HEK293 (cell line): Measurements from ENCODE around the gene CHN1.

Experiments used
- CTCF ChIA-PET: fragments of 350-600 bp; formaldehyde crosslinking; extraction: SDS; loops from one replicate; lab custom pipeline; 2021; ENCODE audit warnings: antibody characterized with exemption; lab: Yijun Ruan, JAX
- POLR2A ChIA-PET: fragments of 300-600 bp; formaldehyde crosslinking; extraction: SDS; loops from one replicate; lab custom pipeline; 2020; ENCODE audit warnings: antibody characterized with exemption, inconsistent platforms; lab: Yijun Ruan, JAX
- H3K27ac ChIP-seq: fragments of 200-500 bp; sonication (Bioruptor generic); 2 replicates; pipeline ENCODE4 v1.5.1; 2014; ENCODE audit warnings: low read depth, low read length, control low read depth, inconsistent platforms; ENCODE audit errors: extremely low read depth
- H3K36me3 ChIP-seq, 2 experiments: fragments of 200-500 bp in 1 of 2; sonication (Bioruptor generic) in 1 of 2; 1 replicate in 1 of 2; 2 replicates in 1 of 2; pipeline ENCODE4 v1.5.1; 2014 to 2017; ENCODE audit warnings: inconsistent platforms in 2 of 2, low read length in 2 of 2; ENCODE audit not compliant: control insufficient read depth in 2 of 2, insufficient read depth in 1 of 2
- H3K4me1 ChIP-seq: fragments of 200-500 bp; sonication (Bioruptor generic); 2 replicates; pipeline ENCODE4 v1.5.1; 2014; ENCODE audit warnings: mild to moderate bottlenecking, low read length, inconsistent platforms; ENCODE audit not compliant: control insufficient read depth, insufficient read depth
- H3K4me3 ChIP-seq: 2 replicates; pipeline ENCODE4 v1.5.1; 2011; ENCODE audit warnings: low read depth, mild to moderate bottlenecking, control low read depth, low read length, moderate library complexity
- H3K9me3 ChIP-seq: fragments of 200-500 bp; sonication (Bioruptor generic); 2 replicates; pipeline ENCODE4 v1.5.1; 2014; ENCODE audit warnings: low read depth, low read length, inconsistent platforms; ENCODE audit not compliant: control insufficient read depth, insufficient read depth
- KLF9 ChIP-seq: fragments of 450-650 bp; formaldehyde crosslinking; IDR thresholded peaks from 2 replicates; pipeline ENCODE4 v1.5.1; 2016; ENCODE audit warnings: missing biosample characterization, missing genetic modification characterization, low read depth
- OSR2 ChIP-seq: fragments of 450-650 bp; formaldehyde crosslinking; IDR thresholded peaks from 2 replicates; pipeline ENCODE4 v1.5.1; 2016; ENCODE audit warnings: missing biosample characterization, missing genetic modification characterization
- PRDM1 ChIP-seq: fragments of 450-650 bp; formaldehyde crosslinking; IDR thresholded peaks from 2 replicates; pipeline ENCODE4; 2016; ENCODE audit warnings: missing biosample characterization, missing genetic modification characterization
- TRIM28 ChIP-seq: IDR thresholded peaks from 2 replicates; pipeline ENCODE4 v1.6.1; 2011; ENCODE audit warnings: low read length, control low read depth, borderline replicate concordance
- ZNF146 ChIP-seq: fragments of 450-650 bp; formaldehyde crosslinking; IDR thresholded peaks from 2 replicates; pipeline ENCODE4 v1.5.1; 2016; ENCODE audit warnings: missing biosample characterization, missing genetic modification characterization
- ZNF184 ChIP-seq: fragments of 450-650 bp; IDR thresholded peaks from 2 replicates; pipeline ENCODE4 v1.5.1; 2018; ENCODE audit warnings: missing biosample characterization, mild to moderate bottlenecking, missing genetic modification characterization
- ZNF24 ChIP-seq: fragments of 450-650 bp; formaldehyde crosslinking; IDR thresholded peaks from 2 replicates; pipeline ENCODE4 v1.5.1; 2016; ENCODE audit warnings: missing biosample characterization, missing genetic modification characterization
- ZNF302 ChIP-seq: fragments of 450-650 bp; formaldehyde crosslinking; IDR thresholded peaks from 2 replicates; pipeline ENCODE4 v1.5.1; 2016; ENCODE audit warnings: missing biosample characterization, missing genetic modification characterization, low read depth
- ZNF341 ChIP-seq: fragments of 450-650 bp; formaldehyde crosslinking; IDR thresholded peaks from 2 replicates; pipeline ENCODE4; 2016; ENCODE audit warnings: low read depth, missing biosample characterization, missing genetic modification characterization
- ZNF624 ChIP-seq: fragments of 450-650 bp; formaldehyde crosslinking; IDR thresholded peaks from 2 replicates; pipeline ENCODE4 v1.5.1; 2017; ENCODE audit warnings: missing biosample characterization, missing genetic modification characterization
- ZNF654 ChIP-seq: fragments of 450-650 bp; formaldehyde crosslinking; IDR thresholded peaks from 2 replicates; pipeline ENCODE4 v1.5.1; 2016; ENCODE audit warnings: low read depth, missing biosample characterization, missing genetic modification characterization
- ZNF670 ChIP-seq: fragments of 450-650 bp; formaldehyde crosslinking; IDR thresholded peaks from 2 replicates; pipeline ENCODE4 v1.5.1; 2016; ENCODE audit warnings: missing biosample characterization, missing genetic modification characterization, low read depth
- ZSCAN30 ChIP-seq: fragments of 450-650 bp; IDR thresholded peaks from 2 replicates; pipeline ENCODE4 v1.5.1; 2018; ENCODE audit warnings: missing biosample characterization, mild to moderate bottlenecking, missing genetic modification characterization, moderate library complexity
- TF ChIP-seq, protein P1 (sequence below): fragments of 450-650 bp; formaldehyde crosslinking; conservative IDR thresholded peaks from 2 replicates; pipeline ENCODE4 v1.5.1; 2016; ENCODE audit warnings: low read depth, missing biosample characterization, missing genetic modification characterization
- TF ChIP-seq, protein P2 (sequence below): fragments of 450-650 bp; formaldehyde crosslinking; IDR thresholded peaks from 2 replicates; pipeline ENCODE4 v1.5.1; 2016; ENCODE audit warnings: missing biosample characterization, missing genetic modification characterization
- TF ChIP-seq, protein P3 (sequence below): fragments of 450-650 bp; formaldehyde crosslinking; IDR thresholded peaks from 2 replicates; pipeline ENCODE4 v1.5.1; 2017; ENCODE audit warnings: missing biosample characterization, missing genetic modification characterization
- TF ChIP-seq, protein P4 (sequence below): fragments of 450-650 bp; formaldehyde crosslinking; IDR thresholded peaks from 2 replicates; pipeline ENCODE4 v1.5.1; 2016; ENCODE audit warnings: missing biosample characterization, missing genetic modification characterization
- TF ChIP-seq, protein P5 (sequence below): fragments of 450-650 bp; formaldehyde crosslinking; IDR thresholded peaks from 2 replicates; pipeline ENCODE4 v1.5.1; 2016; ENCODE audit warnings: missing biosample characterization, missing genetic modification characterization, borderline replicate concordance

CHN1 gene

DNA sequence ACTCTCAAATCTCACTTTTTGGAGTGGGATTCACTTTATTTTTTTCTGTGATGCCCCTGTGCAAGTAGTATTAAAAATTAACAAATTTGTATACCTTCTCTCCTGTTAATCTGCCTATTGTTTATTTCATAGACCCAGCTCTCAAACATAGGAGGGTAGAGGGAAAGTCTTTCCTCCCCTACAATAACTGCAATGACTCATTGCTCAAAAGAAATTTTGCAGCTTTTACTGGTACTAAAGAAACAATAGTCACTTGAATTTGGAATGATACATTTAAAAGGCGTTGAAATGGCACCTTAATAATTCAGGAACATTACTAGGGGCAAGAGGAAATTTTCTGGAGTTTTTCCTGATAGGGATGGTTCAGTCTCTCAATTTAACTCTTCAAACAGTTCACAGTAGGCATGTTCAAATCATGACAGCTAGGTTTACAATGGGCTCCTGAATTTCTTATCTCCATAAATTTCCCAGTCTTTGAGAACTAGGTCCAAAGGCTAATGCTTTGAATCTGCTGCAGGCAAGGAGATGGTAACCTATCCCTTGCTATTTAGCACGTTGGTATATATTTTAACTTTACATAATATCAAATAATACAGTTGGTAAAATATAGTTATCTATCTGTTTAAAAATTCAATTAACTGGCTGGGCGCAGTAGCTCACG, 88.8 kb downstream of the CHN1 start:
- peaks cover 25% of the 10 kb centered on the region for H3K4me1 ChIP-seq
- peaks cover 4 to 14% of the 10 kb centered on the region in 2 experiments for H3K36me3 ChIP-seq
- ChIA-PET POLR2A (no interaction called here), CTCF (no interaction called here)
- peak overlapping the region; percentile 45; the same call in 1 of the 2 replicates for H3K27ac ChIP-seq
- no peaks in the 10 kb centered on the region for H3K9me3 ChIP-seq
- no peak overlapping the region for H3K4me3 ChIP-seq
- no peak for TF ChIP-seq ZNF654 (tag by site-specific recombination)
- peak; percentile 79; the same call in 1 of the 2 replicates for TF ChIP-seq PRDM1 (tag by site-specific recombination)
- TF ChIP-seq, protein P1, sequence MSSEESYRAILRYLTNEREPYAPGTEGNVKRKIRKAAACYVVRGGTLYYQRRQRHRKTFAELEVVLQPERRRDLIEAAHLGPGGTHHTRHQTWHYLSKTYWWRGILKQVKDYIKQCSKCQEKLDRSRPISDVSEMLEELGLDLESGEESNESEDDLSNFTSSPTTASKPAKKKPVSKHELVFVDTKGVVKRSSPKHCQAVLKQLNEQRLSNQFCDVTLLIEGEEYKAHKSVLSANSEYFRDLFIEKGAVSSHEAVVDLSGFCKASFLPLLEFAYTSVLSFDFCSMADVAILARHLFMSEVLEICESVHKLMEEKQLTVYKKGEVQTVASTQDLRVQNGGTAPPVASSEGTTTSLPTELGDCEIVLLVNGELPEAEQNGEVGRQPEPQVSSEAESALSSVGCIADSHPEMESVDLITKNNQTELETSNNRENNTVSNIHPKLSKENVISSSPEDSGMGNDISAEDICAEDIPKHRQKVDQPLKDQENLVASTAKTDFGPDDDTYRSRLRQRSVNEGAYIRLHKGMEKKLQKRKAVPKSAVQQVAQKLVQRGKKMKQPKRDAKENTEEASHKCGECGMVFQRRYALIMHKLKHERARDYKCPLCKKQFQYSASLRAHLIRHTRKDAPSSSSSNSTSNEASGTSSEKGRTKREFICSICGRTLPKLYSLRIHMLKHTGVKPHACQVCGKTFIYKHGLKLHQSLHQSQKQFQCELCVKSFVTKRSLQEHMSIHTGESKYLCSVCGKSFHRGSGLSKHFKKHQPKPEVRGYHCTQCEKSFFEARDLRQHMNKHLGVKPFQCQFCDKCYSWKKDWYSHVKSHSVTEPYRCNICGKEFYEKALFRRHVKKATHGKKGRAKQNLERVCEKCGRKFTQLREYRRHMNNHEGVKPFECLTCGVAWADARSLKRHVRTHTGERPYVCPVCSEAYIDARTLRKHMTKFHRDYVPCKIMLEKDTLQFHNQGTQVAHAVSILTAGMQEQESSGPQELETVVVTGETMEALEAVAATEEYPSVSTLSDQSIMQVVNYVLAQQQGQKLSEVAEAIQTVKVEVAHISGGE (tag by site-specific recombination) = no peak
- TF ChIP-seq, protein P2, sequence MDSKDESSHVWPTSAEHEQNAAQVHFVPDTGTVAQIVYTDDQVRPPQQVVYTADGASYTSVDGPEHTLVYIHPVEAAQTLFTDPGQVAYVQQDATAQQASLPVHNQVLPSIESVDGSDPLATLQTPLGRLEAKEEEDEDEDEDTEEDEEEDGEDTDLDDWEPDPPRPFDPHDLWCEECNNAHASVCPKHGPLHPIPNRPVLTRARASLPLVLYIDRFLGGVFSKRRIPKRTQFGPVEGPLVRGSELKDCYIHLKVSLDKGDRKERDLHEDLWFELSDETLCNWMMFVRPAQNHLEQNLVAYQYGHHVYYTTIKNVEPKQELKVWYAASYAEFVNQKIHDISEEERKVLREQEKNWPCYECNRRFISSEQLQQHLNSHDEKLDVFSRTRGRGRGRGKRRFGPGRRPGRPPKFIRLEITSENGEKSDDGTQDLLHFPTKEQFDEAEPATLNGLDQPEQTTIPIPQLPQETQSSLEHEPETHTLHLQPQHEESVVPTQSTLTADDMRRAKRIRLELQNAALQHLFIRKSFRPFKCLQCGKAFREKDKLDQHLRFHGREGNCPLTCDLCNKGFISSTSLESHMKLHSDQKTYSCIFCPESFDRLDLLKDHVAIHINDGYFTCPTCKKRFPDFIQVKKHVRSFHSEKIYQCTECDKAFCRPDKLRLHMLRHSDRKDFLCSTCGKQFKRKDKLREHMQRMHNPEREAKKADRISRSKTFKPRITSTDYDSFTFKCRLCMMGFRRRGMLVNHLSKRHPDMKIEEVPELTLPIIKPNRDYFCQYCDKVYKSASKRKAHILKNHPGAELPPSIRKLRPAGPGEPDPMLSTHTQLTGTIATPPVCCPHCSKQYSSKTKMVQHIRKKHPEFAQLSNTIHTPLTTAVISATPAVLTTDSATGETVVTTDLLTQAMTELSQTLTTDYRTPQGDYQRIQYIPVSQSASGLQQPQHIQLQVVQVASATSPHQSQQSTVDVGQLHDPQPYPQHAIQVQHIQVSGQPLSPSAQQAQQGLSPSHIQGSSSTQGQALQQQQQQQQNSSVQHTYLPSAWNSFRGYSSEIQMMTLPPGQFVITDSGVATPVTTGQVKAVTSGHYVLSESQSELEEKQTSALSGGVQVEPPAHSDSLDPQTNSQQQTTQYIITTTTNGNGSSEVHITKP (tag by site-specific recombination) = 0 out of 2 replicates have a peak, but pooled peaks have one; percentile 47
- TF ChIP-seq, protein P3, sequence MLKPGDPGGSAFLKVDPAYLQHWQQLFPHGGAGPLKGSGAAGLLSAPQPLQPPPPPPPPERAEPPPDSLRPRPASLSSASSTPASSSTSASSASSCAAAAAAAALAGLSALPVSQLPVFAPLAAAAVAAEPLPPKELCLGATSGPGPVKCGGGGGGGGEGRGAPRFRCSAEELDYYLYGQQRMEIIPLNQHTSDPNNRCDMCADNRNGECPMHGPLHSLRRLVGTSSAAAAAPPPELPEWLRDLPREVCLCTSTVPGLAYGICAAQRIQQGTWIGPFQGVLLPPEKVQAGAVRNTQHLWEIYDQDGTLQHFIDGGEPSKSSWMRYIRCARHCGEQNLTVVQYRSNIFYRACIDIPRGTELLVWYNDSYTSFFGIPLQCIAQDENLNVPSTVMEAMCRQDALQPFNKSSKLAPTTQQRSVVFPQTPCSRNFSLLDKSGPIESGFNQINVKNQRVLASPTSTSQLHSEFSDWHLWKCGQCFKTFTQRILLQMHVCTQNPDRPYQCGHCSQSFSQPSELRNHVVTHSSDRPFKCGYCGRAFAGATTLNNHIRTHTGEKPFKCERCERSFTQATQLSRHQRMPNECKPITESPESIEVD (tag by site-specific recombination) = peak; percentile 86
- TF ChIP-seq OSR2 (tag by site-specific recombination) = 0 out of 2 replicates have a peak, but pooled peaks have one; percentile 19
- TF ChIP-seq, all 188 proteins: peak for 4

DNA sequence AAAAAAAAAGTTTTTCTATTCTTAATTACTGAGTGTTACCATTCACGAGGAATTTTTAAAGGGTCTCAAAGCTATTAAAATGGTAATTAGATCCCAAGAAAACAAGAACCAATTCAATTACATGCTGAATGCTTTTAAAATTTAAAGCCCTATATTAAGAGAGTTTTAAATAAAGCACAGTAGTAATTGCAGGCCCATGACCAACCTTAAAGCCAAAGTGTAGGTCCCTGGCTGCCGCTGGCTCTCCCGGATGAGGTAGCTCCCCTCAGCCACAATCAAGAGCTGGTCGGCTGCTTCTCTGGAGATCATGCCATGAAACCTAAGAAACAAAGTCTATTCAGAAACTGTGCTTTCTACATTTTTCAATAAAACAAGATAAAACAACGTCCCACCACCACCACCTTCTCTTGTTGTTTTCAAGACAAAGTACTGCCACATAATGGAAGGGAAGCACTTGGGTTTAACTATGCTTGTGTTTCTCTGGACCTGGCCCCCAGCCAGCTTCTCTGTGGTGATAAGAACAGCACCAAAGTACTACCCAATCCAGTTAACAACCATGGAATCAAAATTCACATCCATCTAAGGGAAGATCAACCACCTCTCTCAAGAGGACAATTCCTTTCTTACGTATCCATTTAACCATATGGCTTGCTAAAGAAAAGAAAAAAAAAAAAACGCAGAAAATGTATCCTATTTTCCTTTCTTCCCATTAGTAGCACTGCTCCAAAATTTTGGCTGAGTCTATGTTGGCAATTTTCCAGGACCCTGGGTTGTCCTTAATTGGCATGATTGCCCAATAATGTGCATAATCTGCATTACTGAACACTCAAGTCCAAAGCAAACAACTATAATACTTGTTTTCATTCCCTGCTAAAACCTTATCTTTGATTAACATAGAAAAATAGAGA, 90.1 kb downstream of the CHN1 start:
- CTCF ChIA-PET = interaction anchor here (0.6 to 1.4 kb wide), 4 partner anchors 144 to 1110 kb away, joined by 3 to 4 read pairs (median 3); no protein-coding TSS in a partner anchor
- Histone ChIP-seq H3K36me3 (peaks cover 8 to 14% of the 10 kb centered on the region in 2 experiments), H3K9me3 (no peaks in the 10 kb centered on the region), H3K27ac (peak overlapping the region; percentile 74), H3K4me1 (peaks cover 25% of the 10 kb centered on the region), H3K4me3 (no peak overlapping the region)
- POLR2A ChIA-PET = no interaction called here
- no peak for TF ChIP-seq ZNF670 (tag by site-specific recombination)
- TF ChIP-seq, protein P4, sequence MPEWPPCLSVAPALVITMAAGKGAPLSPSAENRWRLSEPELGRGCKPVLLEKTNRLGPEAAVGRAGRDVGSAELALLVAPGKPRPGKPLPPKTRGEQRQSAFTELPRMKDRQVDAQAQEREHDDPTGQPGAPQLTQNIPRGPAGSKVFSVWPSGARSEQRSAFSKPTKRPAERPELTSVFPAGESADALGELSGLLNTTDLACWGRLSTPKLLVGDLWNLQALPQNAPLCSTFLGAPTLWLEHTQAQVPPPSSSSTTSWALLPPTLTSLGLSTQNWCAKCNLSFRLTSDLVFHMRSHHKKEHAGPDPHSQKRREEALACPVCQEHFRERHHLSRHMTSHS (tag by site-specific recombination) = no peak
- no peak for TF ChIP-seq ZNF624 (tag by site-specific recombination)
- peak; percentile 54; the same call in 1 of the 2 replicates for TF ChIP-seq ZNF341
- no peak for TF ChIP-seq ZNF302
- TF ChIP-seq ZNF184 = 0 out of 2 replicates have a peak, but pooled peaks have one; percentile 22
- no peak for TF ChIP-seq ZSCAN30 (tag by site-specific recombination)
- TF ChIP-seq KLF9 (tag by site-specific recombination) = no peak
- TF ChIP-seq, protein P5, sequence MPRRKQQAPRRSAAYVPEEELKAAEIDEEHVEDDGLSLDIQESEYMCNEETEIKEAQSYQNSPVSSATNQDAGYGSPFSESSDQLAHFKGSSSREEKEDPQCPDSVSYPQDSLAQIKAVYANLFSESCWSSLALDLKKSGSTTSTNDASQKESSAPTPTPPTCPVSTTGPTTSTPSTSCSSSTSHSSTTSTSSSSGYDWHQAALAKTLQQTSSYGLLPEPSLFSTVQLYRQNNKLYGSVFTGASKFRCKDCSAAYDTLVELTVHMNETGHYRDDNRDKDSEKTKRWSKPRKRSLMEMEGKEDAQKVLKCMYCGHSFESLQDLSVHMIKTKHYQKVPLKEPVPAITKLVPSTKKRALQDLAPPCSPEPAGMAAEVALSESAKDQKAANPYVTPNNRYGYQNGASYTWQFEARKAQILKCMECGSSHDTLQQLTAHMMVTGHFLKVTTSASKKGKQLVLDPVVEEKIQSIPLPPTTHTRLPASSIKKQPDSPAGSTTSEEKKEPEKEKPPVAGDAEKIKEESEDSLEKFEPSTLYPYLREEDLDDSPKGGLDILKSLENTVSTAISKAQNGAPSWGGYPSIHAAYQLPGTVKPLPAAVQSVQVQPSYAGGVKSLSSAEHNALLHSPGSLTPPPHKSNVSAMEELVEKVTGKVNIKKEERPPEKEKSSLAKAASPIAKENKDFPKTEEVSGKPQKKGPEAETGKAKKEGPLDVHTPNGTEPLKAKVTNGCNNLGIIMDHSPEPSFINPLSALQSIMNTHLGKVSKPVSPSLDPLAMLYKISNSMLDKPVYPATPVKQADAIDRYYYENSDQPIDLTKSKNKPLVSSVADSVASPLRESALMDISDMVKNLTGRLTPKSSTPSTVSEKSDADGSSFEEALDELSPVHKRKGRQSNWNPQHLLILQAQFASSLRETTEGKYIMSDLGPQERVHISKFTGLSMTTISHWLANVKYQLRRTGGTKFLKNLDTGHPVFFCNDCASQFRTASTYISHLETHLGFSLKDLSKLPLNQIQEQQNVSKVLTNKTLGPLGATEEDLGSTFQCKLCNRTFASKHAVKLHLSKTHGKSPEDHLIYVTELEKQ (tag by site-specific recombination) = peak; percentile 13; the same call in 1 of the 2 replicates
- TF ChIP-seq ZNF146 (tag by site-specific recombination) = no peak
- TF ChIP-seq ZNF24 (tag by site-specific recombination) = peak; percentile 49; the same call in 1 of the 2 replicates
- no peak; the same call in 1 of the 2 replicates for TF ChIP-seq TRIM28
